NB4 (cell line): ENCODE results near the gene LRFN2.

Experiments used
- DNase-seq: peaks from one replicate; pipeline ENCODE4 v3.0.0; 2010; ENCODE audit warnings: low read depth
- H3K4me3 ChIP-seq: one replicate; pipeline ENCODE4 v1.5.1; 2011; ENCODE audit warnings: mild to moderate bottlenecking, low read depth, low read length, moderate library complexity
- MYC ChIP-seq: IDR thresholded peaks from 2 replicates; pipeline ENCODE4 v1.6.1; 2011; ENCODE audit warnings: low read depth, low read length
- POLR2A ChIP-seq: IDR thresholded peaks from 2 replicates; pipeline ENCODE4 v1.6.1; 2011; ENCODE audit warnings: mild to moderate bottlenecking; ENCODE audit not compliant: insufficient read length; ENCODE audit errors: extremely low read depth
- TF ChIP-seq, protein P1 (sequence below): IDR thresholded peaks from 2 replicates; pipeline ENCODE4 v1.6.1; 2011; ENCODE audit warnings: low read depth, low read length
- TF ChIP-seq, protein P2 (sequence below): IDR thresholded peaks from one replicate; pipeline ENCODE4 v1.5.1; 2012; ENCODE audit warnings: low read depth, low read length

Gene LRFN2

DNA sequence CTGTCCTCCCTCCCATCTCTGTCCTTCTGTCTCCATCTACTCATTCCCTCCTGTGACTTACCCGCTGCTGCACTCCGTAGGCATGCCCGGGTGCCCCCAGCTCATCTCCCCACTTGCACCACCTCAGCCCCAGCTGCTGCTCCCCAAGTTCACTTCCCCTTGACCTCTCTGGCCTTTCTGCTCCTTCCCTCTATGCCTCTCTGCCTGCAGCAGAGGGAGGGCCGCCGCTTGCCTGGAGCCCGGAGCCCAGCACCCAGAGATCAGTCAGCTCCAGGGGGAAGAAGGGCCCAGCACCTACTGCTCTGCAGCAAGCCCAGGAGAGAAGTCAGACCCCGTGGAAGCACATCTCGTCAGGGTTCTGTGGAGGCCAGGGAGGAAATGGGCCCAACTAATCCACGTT lies 97.4 kb downstream of the LRFN2 start:
- no peak overlapping the region for H3K4me3 ChIP-seq
- no peak for TF ChIP-seq POLR2A
- no peak for TF ChIP-seq MYC
- TF ChIP-seq, protein P1, sequence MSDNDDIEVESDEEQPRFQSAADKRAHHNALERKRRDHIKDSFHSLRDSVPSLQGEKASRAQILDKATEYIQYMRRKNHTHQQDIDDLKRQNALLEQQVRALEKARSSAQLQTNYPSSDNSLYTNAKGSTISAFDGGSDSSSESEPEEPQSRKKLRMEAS, result no peak
- TF ChIP-seq, protein P2, sequence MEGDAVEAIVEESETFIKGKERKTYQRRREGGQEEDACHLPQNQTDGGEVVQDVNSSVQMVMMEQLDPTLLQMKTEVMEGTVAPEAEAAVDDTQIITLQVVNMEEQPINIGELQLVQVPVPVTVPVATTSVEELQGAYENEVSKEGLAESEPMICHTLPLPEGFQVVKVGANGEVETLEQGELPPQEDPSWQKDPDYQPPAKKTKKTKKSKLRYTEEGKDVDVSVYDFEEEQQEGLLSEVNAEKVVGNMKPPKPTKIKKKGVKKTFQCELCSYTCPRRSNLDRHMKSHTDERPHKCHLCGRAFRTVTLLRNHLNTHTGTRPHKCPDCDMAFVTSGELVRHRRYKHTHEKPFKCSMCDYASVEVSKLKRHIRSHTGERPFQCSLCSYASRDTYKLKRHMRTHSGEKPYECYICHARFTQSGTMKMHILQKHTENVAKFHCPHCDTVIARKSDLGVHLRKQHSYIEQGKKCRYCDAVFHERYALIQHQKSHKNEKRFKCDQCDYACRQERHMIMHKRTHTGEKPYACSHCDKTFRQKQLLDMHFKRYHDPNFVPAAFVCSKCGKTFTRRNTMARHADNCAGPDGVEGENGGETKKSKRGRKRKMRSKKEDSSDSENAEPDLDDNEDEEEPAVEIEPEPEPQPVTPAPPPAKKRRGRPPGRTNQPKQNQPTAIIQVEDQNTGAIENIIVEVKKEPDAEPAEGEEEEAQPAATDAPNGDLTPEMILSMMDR, result no peak
- no peak for DNase-seq

DNA sequence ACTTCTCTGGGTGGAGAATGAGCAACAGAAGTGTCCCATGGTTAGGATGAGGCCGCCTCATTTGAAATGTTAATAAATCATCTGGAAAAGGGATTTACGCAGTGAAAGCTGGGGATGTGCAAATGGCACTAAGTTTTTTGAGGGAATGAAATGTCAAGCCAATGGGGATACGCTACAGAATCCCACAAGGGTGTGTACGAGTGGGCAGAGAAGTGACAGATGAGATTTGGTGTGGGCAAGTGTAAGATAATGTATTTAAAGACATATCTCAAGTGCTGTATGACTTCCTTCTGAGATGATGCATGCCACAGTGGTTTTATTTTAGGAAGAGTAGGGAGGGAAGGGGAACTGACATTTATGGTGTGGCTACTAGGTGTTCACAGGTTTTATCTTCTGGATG lies 100.6 kb downstream of the LRFN2 start:
- TF ChIP-seq, protein P2, result no peak
- TF ChIP-seq POLR2A, result no peak
- TF ChIP-seq, protein P1, result no peak
- no peak for TF ChIP-seq MYC
- DNase-seq, result no peak
- H3K4me3 ChIP-seq, result no peak overlapping the region

DNA sequence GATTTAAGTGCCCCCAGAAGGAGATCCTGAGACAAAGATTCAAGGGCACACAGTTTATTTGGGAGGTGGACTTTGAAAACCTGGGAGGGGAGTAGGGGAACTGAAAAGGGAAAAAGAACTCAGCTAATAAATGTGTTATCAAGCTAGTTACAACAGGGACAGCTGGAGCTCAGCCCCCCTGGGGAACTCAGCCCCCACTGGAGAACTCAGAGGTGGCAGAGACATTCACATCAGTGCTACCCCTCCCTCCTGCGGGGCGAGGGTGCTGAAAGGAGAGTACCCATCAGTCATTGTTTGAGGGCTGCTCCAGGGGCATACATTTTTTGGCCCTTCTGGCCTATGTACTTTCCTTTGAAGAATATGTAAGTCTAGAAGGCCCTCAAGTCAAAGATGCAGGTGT lies 101.4 kb downstream of the LRFN2 start:
- DNase-seq, result no peak
- no peak overlapping the region for H3K4me3 ChIP-seq
- TF ChIP-seq, protein P1, result no peak
- TF ChIP-seq MYC (no peak), POLR2A (no peak)
- TF ChIP-seq, protein P2, result no peak

DNA sequence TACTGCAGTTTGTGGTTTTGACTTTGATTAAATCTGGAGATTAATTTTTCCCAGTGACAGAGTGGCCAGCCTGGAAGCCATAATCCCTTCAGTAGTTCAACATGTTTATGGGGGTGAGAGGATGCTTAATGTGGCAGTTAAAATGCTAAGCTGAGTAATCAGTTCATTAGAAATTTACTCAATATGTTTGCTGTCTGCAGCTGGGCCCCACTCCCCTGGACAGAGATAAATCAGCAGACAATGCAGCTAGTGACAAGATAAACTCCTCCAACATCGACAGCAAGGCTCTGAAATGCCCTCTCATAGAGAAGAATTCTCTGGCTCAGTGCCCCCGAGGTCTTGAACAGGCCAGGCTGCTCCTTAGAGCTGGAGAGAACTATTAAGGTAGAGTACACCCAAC lies 101.9 kb downstream of the LRFN2 start:
- TF ChIP-seq POLR2A, result no peak
- TF ChIP-seq, protein P1, result no peak
- TF ChIP-seq MYC, result no peak
- TF ChIP-seq, protein P2, result no peak
- no peak overlapping the region for H3K4me3 ChIP-seq
- DNase-seq, result no peak

DNA sequence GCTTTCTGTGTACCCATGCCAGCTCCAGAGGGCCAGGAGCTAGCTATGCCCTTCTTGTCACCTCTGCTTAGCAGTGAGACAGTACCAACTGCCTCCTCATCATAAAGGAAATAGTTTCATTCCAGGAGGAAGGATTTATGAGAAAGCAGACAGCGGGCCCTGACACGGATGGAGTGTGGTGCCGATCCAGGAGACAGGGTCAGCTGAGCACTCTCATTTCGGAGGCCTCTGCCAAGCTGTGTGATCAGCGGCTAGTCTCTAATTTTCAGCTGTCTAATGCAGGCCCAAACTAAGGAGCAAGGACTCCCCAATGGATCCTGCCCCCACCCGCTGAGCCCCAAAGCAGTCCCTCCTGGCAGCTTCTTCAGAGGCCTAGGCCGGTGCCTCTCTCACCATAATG lies 103.1 kb downstream of the LRFN2 start:
- no peak for DNase-seq
- TF ChIP-seq, protein P2, result no peak
- no peak for TF ChIP-seq MYC
- TF ChIP-seq, protein P1, result no peak
- TF ChIP-seq POLR2A, result no peak
- H3K4me3 ChIP-seq, result no peak overlapping the region

DNA sequence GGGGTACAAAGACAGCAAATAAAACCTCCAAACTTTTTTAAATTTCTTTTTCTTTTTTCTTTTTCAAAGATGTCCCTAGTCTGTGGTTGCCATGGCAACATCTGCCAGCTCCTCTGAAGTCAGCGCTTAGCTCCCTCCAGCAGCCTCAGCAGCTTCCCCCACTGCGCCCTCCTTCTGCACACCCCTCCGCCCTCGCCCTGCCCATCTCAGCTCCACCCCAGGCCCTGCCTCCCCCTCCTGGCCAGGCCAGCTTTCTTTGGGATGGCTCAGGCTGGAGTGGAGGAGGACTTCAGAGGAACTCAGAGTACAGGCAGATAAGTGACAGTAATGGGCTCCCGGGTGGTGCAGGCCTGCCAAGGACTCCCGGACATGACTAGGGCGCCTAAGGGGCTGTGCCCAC lies 104.6 kb downstream of the LRFN2 start:
- no peak for DNase-seq
- H3K4me3 ChIP-seq, result no peak overlapping the region
- TF ChIP-seq, protein P1, result no peak
- TF ChIP-seq, protein P2, result no peak
- TF ChIP-seq POLR2A, result no peak
- TF ChIP-seq MYC, result no peak
